Neural progenitor cell (in vitro differentiated cells): ENCODE results near the gene SLC2A8.

ENCODE experiments used
- EZH2 ChIP-seq: fragments of 200-600 bp; sonication (generic); IDR thresholded peaks from 2 replicates; pipeline ENCODE4 v1.6.1; 2017; ENCODE audit warnings: antibody characterized with exemption, mild to moderate bottlenecking, moderate library complexity
- EZH2phosphoT487 ChIP-seq: fragments of 200-600 bp; sonication (generic); IDR thresholded peaks from 2 replicates; pipeline ENCODE4 v1.6.1; 2017; ENCODE audit warnings: antibody characterized with exemption
- TF ChIP-seq, protein P1 (sequence below): fragments of 200-600 bp; sonication (generic); IDR thresholded peaks from 2 replicates; pipeline ENCODE4 v1.5.1; 2017; ENCODE audit warnings: antibody characterized with exemption, mild to moderate bottlenecking

DNA sequence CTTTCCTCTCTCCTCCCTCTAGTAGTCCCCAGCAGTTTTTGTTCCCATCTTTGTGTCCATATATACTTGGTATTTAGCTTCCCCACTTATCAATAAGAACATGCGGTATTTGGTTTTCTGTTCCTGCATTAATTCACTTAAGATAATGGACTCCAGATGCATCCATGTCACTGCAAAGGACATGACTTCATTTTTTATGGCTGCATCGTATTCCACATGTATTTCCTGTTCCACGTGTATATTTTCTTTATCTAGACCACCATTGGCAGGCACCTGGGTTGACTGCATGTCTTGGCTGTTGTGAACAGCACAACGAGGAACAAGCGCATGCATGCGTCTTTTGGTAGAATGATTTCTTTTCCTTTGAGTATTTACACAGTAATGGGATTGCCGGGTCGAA lies 33.4 kb downstream of the SLC2A8 start:
- TF ChIP-seq, protein P1, sequence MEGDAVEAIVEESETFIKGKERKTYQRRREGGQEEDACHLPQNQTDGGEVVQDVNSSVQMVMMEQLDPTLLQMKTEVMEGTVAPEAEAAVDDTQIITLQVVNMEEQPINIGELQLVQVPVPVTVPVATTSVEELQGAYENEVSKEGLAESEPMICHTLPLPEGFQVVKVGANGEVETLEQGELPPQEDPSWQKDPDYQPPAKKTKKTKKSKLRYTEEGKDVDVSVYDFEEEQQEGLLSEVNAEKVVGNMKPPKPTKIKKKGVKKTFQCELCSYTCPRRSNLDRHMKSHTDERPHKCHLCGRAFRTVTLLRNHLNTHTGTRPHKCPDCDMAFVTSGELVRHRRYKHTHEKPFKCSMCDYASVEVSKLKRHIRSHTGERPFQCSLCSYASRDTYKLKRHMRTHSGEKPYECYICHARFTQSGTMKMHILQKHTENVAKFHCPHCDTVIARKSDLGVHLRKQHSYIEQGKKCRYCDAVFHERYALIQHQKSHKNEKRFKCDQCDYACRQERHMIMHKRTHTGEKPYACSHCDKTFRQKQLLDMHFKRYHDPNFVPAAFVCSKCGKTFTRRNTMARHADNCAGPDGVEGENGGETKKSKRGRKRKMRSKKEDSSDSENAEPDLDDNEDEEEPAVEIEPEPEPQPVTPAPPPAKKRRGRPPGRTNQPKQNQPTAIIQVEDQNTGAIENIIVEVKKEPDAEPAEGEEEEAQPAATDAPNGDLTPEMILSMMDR = no peak
- TF ChIP-seq EZH2 = no peak
- TF ChIP-seq EZH2phosphoT487 = no peak
